ENCODE data around the gene LRRC3.

- TF ChIP-seq POLR2AphosphoS5 (IDR thresholded peaks at IDR 0.05; ENCODE audit: low read depth, low read length) = no peak
- no peak for TF ChIP-seq POLR2A (IDR thresholded peaks at IDR 0.05; ENCODE audit: low read depth, low read length)
Observed at GRCh38 chr21:44463724-44464123, 8.4 kb downstream of the LRRC3 start.

All from GM12891 (cell line).